OCI-M2 (cell line): Measurements from ENCODE around the gene GRHL1.

ENCODE experiments used
- DNase-seq: peaks from one replicate; lab custom pipeline; 2025; ENCODE audit not compliant: unreplicated experiment; lab: John Stamatoyannopoulos, UW

The GRHL1 gene

DNA sequence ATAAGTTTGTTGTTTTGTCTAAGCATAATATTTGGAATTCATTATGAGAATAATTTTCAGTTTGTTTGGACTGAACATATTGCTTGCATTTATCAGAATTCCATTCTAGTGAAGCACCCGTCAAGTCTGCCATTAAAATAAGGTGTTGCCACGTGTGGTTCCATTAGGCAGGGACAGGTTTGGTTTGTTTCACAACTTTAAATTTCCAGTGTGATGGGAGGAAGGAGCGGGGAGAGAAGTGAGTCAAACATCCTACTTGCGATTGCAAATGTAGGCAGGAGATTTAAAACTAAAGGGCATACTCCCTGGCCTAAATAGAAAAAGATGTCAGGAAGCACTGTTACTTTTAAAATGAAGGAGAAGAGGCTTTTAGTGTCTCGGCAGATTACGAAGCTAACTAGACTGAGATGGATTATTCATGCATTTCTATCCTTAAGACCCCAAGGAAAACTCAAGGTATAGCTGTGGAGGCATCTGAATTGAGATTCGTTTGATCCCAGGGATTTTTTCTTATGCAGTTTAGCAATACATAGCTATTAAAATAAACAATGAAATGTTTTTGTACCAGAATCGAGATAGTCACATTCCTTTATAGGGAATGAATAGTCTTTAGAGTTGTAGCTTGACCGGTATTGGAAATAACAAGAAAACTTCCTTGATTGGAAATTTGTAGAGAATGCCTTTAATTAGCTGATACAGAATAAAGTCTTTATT lies 19.8 kb downstream of the GRHL1 start:
- DNase-seq: no peak

DNA sequence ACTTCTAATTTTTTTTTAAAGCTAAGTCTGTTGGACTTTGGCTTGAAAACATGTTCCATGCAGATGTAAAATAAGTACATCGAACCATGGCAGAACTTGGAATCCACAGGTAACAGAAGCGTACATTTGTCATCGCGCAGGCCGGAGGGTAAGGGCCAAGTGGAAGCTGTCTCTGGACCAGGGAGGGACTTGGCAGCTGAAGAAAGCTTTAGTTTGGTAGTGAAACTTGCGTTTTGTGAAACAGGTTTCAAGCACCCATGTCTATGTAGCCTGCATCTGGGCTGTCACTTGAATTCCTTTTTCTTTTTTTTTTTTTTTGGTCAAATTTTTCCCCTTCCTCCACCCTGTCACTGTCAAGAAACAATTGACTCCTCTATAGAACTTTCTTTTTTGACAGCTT lies 20.4 kb downstream of the GRHL1 start:
- DNase-seq: no peak

- no peak for DNase-seq
These were observed 21.4 kb downstream of the GRHL1 start for GRCh38 chr2:9972621-9973479.

DNA sequence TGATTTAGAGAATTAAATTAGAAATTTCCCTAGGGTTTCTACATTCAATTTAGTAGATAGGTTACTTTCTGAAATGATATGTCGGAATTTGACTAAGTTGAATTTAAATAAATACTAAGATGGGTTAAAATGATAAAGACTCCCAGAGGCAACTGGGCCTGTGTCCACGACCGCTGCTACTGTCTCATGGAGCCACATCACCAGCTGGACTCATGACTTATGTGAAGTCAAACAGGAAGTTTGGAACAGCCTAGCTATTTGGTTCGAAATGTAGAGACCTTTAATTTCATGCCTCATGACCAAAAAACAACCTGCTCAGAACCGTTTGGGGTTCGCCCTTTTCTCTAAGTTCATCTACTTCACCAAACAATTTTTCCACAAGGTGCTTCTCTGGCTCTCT lies 22.2 kb downstream of the GRHL1 start:
- no peak for DNase-seq

GRCh38 chr2:9974343-9974742 lies 22.9 kb downstream of the GRHL1 start:
- DNase-seq: no peak

DNA sequence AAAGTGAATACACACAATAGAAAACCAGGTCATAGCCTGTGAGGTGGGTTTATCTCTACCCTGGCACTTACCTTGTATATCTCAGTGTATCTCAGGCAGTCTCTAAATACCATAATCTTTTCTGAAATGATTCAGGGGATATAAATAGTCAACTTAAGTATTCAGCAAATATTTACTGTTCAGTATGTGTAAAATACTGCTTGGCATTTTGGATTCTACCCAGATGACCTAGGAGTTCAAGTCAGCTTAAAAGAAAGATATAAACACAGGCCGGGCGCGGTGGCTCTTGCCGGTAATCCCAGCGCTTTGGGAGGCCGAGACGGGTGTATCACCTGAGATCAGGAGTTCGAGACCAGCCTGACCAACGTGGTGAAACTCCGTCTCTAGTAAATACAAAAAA lies 23.8 kb downstream of the GRHL1 start:
- no peak for DNase-seq

- DNase-seq: no peak
These were observed 24.4 kb downstream of the GRHL1 start for GRCh38 chr2:9975805-9976447.

GRCh38 chr2:9979977-9980376 lies 28.5 kb downstream of the GRHL1 start:
- no peak for DNase-seq

- no peak for DNase-seq
These were observed 29.0 kb downstream of the GRHL1 start for GRCh38 chr2:9980520-9980919.

DNA sequence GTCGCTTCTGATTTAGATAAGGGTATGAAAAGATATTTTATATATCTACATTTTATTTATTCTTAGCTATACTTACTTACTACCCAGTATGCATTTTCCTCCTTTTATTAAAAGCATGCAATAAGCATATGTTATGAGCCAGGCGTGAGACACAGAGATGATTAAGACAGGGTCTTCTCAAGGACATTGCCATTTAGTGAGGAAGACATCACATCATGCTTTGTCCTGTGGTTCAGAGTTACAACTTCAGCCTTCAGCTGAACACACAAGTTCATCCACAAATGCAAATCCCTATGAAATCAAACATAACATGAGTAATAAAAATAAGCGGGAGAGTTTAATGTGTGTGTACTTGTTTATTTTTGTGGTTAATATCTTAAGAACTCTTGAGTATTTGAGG lies 30.2 kb downstream of the GRHL1 start:
- no peak for DNase-seq

GRCh38 chr2:9982248-9982647 lies 30.8 kb downstream of the GRHL1 start:
- DNase-seq: no peak

- DNase-seq: no peak
These were observed 31.4 kb downstream of the GRHL1 start for GRCh38 chr2:9982891-9983290.

GRCh38 chr2:9983401-9984216 lies 32.1 kb downstream of the GRHL1 start:
- no peak for DNase-seq

DNA sequence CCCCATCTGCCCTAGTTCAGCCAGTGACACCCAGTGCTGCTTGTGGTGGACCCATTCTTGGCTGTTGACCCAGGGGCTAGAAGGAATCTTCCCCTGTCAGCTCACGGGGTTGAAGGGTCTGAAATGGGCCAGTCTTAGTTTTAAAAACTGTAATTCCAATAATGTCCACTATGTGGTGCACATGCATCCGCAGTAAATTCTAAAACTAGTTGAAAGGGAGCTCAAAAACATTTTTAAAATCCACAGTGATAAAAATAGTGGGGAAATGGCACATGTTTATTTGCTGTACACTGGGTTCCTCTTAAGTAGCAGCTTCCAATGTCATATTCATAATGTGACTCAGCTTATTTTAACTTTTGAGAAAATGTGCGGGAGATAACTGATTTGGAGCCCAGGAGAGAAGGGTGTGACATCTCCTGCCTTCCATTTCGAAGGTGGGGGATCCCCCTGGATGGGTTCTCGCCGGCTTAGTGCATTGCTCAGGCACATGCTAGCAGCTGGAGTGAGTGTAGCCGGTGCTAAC lies 32.8 kb downstream of the GRHL1 start:
- peak; percentile 20 for DNase-seq

- DNase-seq: no peak
These were observed 33.5 kb downstream of the GRHL1 start for GRCh38 chr2:9984871-9985480.

DNA sequence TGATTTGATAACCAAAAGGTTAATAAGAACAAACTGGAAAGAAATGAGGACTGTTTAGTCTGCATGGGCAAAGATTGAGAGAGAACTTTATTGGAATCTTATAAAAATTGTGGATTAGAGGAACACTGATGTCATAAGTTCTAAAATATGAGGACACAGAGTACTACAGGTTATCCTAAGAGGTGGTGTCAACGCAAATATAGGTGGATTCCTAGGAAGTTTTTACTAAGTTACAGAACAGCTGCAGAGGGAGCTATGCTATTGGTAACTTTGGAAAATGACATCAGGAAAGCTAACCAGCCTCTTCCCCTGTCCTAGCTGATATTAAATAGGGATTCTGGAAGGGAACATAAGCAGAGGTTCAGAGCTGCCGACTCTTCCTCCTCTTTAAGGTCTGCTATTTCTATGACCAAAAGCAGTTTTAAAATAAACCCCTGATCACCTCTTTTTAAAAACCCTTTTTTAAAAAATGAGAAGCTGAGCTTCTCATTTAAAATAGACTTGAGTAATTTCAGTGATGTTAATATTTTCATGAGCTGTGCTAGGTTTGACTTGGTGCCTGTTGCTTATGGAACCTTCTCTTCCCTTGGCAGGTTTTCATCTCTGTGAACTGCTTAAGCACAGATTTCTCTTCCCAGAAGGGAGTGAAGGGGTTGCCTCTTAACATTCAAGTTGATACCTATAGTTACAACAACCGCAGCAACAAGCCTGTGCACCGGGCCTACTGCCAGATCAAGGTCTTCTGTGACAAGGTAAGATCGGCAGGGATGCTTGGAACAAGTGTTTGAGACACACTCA lies 34.2 kb downstream of the GRHL1 start:
- no peak for DNase-seq

DNA sequence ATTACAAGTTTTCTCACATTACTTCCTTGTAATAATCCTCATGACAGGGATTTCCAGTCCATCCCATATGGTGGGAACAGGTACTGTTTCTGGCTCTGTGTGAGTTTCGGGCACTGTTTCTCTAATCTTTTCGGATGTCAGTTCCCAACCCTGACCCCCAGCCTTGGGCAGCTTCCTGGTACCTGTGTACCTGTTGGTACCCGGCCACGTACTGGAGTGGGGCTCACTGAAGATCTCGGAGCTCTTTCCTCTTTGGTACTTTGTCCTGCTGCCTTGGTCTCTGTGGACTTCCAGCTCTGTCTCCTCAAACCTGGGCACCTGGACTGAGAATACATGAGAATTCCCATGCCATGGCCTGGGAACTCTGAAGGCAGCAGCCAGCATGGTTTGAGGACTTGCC lies 36.8 kb downstream of the GRHL1 start:
- DNase-seq: no peak

GRCh38 chr2:9990736-9991135 lies 39.2 kb downstream of the GRHL1 start:
- no peak for DNase-seq

DNA sequence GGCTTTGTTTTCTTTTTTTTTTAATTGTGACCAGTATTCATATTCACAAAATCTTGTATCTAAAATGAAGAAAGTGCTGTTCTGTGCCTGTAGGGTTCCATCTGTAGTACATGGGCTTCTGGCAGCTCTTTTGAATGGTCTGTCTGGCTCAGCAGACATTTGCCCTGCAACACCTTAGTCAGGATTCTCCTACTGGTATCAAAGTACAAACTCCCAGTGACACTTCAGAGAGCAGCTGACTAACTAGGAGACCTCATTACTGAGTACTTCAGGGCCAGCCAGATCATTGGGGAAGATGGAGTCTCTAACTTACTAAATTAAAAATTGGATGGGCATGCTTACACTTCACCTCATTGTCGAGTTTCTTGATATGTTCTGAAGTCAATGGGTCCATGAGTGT lies 39.7 kb downstream of the GRHL1 start:
- DNase-seq: no peak

GRCh38 chr2:9991829-9992273 lies 40.4 kb downstream of the GRHL1 start:
- no peak for DNase-seq
